ENCODE results near the gene EYA2.

- TF ChIP-seq CTCF (conservative IDR thresholded peaks at IDR 0.05; ENCODE audit: low read depth, low read length) (no peak), EZH2 (IDR thresholded peaks at IDR 0.05; ENCODE audit: borderline replicate concordance, low read depth, low read length, poor library complexity, severe bottlenecking) (no peak)
Observed at GRCh38 chr20:47235853-47236638, 341.4 kb downstream of the EYA2 start.

All from A673 (cell line).